ENCODE results near the gene ARID5B.

Gene ARID5B

GRCh38 chr10:62053860-62054259, 152.4 kb downstream of the ARID5B start:
- no peak for DNase-seq (ENCODE audit: low read depth)

GRCh38 chr10:62054408-62054807, 152.9 kb downstream of the ARID5B start:
- no peak for DNase-seq (ENCODE audit: low read depth)

- no peak for DNase-seq (ENCODE audit: low read depth)
These were observed 153.3 kb downstream of the ARID5B start for GRCh38 chr10:62054830-62055229.

- DNase-seq (ENCODE audit: low read depth): no peak
These were observed 154.7 kb downstream of the ARID5B start for GRCh38 chr10:62056219-62056618.

GRCh38 chr10:62056698-62057097, 155.2 kb downstream of the ARID5B start:
- no peak for DNase-seq (ENCODE audit: low read depth)

- no peak for DNase-seq (ENCODE audit: low read depth)
These were observed 155.9 kb downstream of the ARID5B start for GRCh38 chr10:62057359-62057758.

GRCh38 chr10:62057850-62058249, 156.4 kb downstream of the ARID5B start:
- DNase-seq (ENCODE audit: low read depth): no peak

GRCh38 chr10:62058476-62058875, 157.0 kb downstream of the ARID5B start:
- DNase-seq (ENCODE audit: low read depth): no peak

GRCh38 chr10:62058896-62059216, 157.4 kb downstream of the ARID5B start:
- no peak for DNase-seq (ENCODE audit: low read depth)

- DNase-seq (ENCODE audit: low read depth): no peak
These were observed 157.9 kb downstream of the ARID5B start for GRCh38 chr10:62059217-62059920.

- no peak for DNase-seq (ENCODE audit: low read depth)
These were observed 160.5 kb downstream of the ARID5B start for GRCh38 chr10:62062028-62062427.

GRCh38 chr10:62062752-62063512, 161.4 kb downstream of the ARID5B start:
- DNase-seq (ENCODE audit: low read depth): no peak

GRCh38 chr10:62063795-62064472, 162.4 kb downstream of the ARID5B start:
- DNase-seq (ENCODE audit: low read depth): no peak

- no peak for DNase-seq (ENCODE audit: low read depth)
These were observed 166.1 kb downstream of the ARID5B start for GRCh38 chr10:62067560-62067959.

- no peak for DNase-seq (ENCODE audit: low read depth)
These were observed 167.0 kb downstream of the ARID5B start for GRCh38 chr10:62068464-62068863.

- DNase-seq (ENCODE audit: low read depth): no peak
These were observed 168.1 kb downstream of the ARID5B start for GRCh38 chr10:62069452-62070178.

GRCh38 chr10:62071846-62072281, 170.4 kb downstream of the ARID5B start:
- no peak for DNase-seq (ENCODE audit: low read depth)

GRCh38 chr10:62072901-62073300, 171.4 kb downstream of the ARID5B start:
- no peak for DNase-seq (ENCODE audit: low read depth)

- DNase-seq (ENCODE audit: low read depth): no peak
These were observed 171.9 kb downstream of the ARID5B start for GRCh38 chr10:62073429-62073828.

GRCh38 chr10:62075414-62075813, 173.9 kb downstream of the ARID5B start:
- no peak for DNase-seq (ENCODE audit: low read depth)

- no peak for DNase-seq (ENCODE audit: low read depth)
These were observed 174.4 kb downstream of the ARID5B start for GRCh38 chr10:62075912-62076311.

- DNase-seq (ENCODE audit: low read depth): peak; percentile 51
These were observed 175.4 kb downstream of the ARID5B start for GRCh38 chr10:62076891-62077290.

All from HS-27A (cell line).